ENCODE measurements around the gene RGPD5. TPM values are rescaled to one million over a fixed set of nuclear protein-coding genes. Genes with fewer than 3 reads are reported as not detected.
"Not testable (repeated sequence)": the region's sequence is repeated elsewhere in the genome, so short reads cannot be mapped to it uniquely, and the experiment has no call there.

Gene RGPD5
- total and polyA plus RNA-seq, 2 donors (not counting 3 experiments of a cell fraction or from before 2014, with no cell fraction given) = 10.5 to 58.0 TPM

- CTCF ChIA-PET; H3K4me3 ChIP-seq (replicated peaks in 1 of 3; ENCODE audit: insufficient read depth in 1 of 3, low read depth in 1 of 3, low read length in 3 of 3); H3K79me2 ChIP-seq (ENCODE audit: control insufficient read depth, insufficient read depth, low read length); POLR2A ChIA-PET; H3K9ac ChIP-seq (replicated peaks; ENCODE audit: extremely low read depth, insufficient read depth, low read length); H2AFZ ChIP-seq (ENCODE audit: low read depth, low read length); H3K4me2 ChIP-seq (ENCODE audit: insufficient read depth, low read length); dilution Hi-C loops (cut with MboI; ENCODE audit: extremely low pct_ligation_motif_present, low sequenced_read_pairs); FAIRE-seq; H4K20me1 ChIP-seq (replicated peaks; ENCODE audit: control insufficient read depth, extremely low read depth, insufficient read depth, low read length); H3K36me3 ChIP-seq (ENCODE audit: control insufficient read depth in 2 of 2, extremely low read depth in 1 of 2, insufficient read depth in 2 of 2, low read length in 2 of 2); H3K9me1 ChIP-seq (replicated peaks; ENCODE audit: control insufficient read depth, extremely low read depth, insufficient read depth, low read length); H3K9me3 ChIP-seq (replicated peaks; ENCODE audit: control insufficient read depth, insufficient read depth, low read length); BruUV-seq (replicated peaks); intact Hi-C loops (cut with micrococcal nuclease); H3K4me1 ChIP-seq (ENCODE audit: control insufficient read depth, extremely low read depth, insufficient read depth, low read length); H3K27ac ChIP-seq (ENCODE audit: insufficient read depth, low read depth, low read length); H3K27me3 ChIP-seq (ENCODE audit: control insufficient read depth in 2 of 2, insufficient read depth in 2 of 2, low read length in 2 of 2); DNase-seq (ENCODE audit: low read depth, low spot score): not testable (repeated sequence)
Observed at GRCh38 chr2:109876625-109877024, 82.5 kb downstream of the RGPD5 start.

- H3K79me2 ChIP-seq (ENCODE audit: control insufficient read depth, insufficient read depth, low read length); BruUV-seq (replicated peaks); H3K9me3 ChIP-seq (replicated peaks; ENCODE audit: control insufficient read depth, insufficient read depth, low read length); POLR2A ChIA-PET; H3K9me1 ChIP-seq (replicated peaks; ENCODE audit: control insufficient read depth, extremely low read depth, insufficient read depth, low read length); H3K4me3 ChIP-seq (replicated peaks in 1 of 3; ENCODE audit: insufficient read depth in 1 of 3, low read depth in 1 of 3, low read length in 3 of 3); H3K4me2 ChIP-seq (ENCODE audit: insufficient read depth, low read length); DNase-seq (ENCODE audit: low read depth, low spot score); H3K9ac ChIP-seq (replicated peaks; ENCODE audit: extremely low read depth, insufficient read depth, low read length); H3K27me3 ChIP-seq (ENCODE audit: control insufficient read depth in 2 of 2, insufficient read depth in 2 of 2, low read length in 2 of 2); H3K27ac ChIP-seq (ENCODE audit: insufficient read depth, low read depth, low read length); H3K4me1 ChIP-seq (ENCODE audit: control insufficient read depth, extremely low read depth, insufficient read depth, low read length); H2AFZ ChIP-seq (ENCODE audit: low read depth, low read length); H4K20me1 ChIP-seq (replicated peaks; ENCODE audit: control insufficient read depth, extremely low read depth, insufficient read depth, low read length); dilution Hi-C loops (cut with MboI; ENCODE audit: extremely low pct_ligation_motif_present, low sequenced_read_pairs); FAIRE-seq; H3K36me3 ChIP-seq (ENCODE audit: control insufficient read depth in 2 of 2, extremely low read depth in 1 of 2, insufficient read depth in 2 of 2, low read length in 2 of 2); intact Hi-C loops (cut with micrococcal nuclease); CTCF ChIA-PET: not testable (repeated sequence)
Observed at GRCh38 chr2:109882112-109882511, 88.0 kb downstream of the RGPD5 start.

GRCh38 chr2:109888414-109888813 is 94.3 kb downstream of the RGPD5 start:
- POLR2A ChIA-PET; H3K4me1 ChIP-seq (ENCODE audit: control insufficient read depth, extremely low read depth, insufficient read depth, low read length); H3K9me1 ChIP-seq (replicated peaks; ENCODE audit: control insufficient read depth, extremely low read depth, insufficient read depth, low read length); H3K27ac ChIP-seq (ENCODE audit: insufficient read depth, low read depth, low read length); DNase-seq (ENCODE audit: low read depth, low spot score); H3K4me3 ChIP-seq (replicated peaks in 1 of 3; ENCODE audit: insufficient read depth in 1 of 3, low read depth in 1 of 3, low read length in 3 of 3); H3K9ac ChIP-seq (replicated peaks; ENCODE audit: extremely low read depth, insufficient read depth, low read length); H3K79me2 ChIP-seq (ENCODE audit: control insufficient read depth, insufficient read depth, low read length); H3K4me2 ChIP-seq (ENCODE audit: insufficient read depth, low read length); H2AFZ ChIP-seq (ENCODE audit: low read depth, low read length); H4K20me1 ChIP-seq (replicated peaks; ENCODE audit: control insufficient read depth, extremely low read depth, insufficient read depth, low read length); H3K36me3 ChIP-seq (ENCODE audit: control insufficient read depth in 2 of 2, extremely low read depth in 1 of 2, insufficient read depth in 2 of 2, low read length in 2 of 2); intact Hi-C loops (cut with micrococcal nuclease); dilution Hi-C loops (cut with MboI; ENCODE audit: extremely low pct_ligation_motif_present, low sequenced_read_pairs); H3K27me3 ChIP-seq (ENCODE audit: control insufficient read depth in 2 of 2, insufficient read depth in 2 of 2, low read length in 2 of 2); BruUV-seq (replicated peaks); CTCF ChIA-PET; H3K9me3 ChIP-seq (replicated peaks; ENCODE audit: control insufficient read depth, insufficient read depth, low read length); FAIRE-seq: not testable (repeated sequence)

- peak; percentile 77 for FAIRE-seq
- intact Hi-C loops (cut with micrococcal nuclease); H3K9ac ChIP-seq (replicated peaks; ENCODE audit: extremely low read depth, insufficient read depth, low read length); H3K27ac ChIP-seq (ENCODE audit: insufficient read depth, low read depth, low read length); H3K79me2 ChIP-seq (ENCODE audit: control insufficient read depth, insufficient read depth, low read length); H4K20me1 ChIP-seq (replicated peaks; ENCODE audit: control insufficient read depth, extremely low read depth, insufficient read depth, low read length); H3K36me3 ChIP-seq (ENCODE audit: control insufficient read depth in 2 of 2, extremely low read depth in 1 of 2, insufficient read depth in 2 of 2, low read length in 2 of 2); POLR2A ChIA-PET; H3K9me1 ChIP-seq (replicated peaks; ENCODE audit: control insufficient read depth, extremely low read depth, insufficient read depth, low read length); H3K4me3 ChIP-seq (replicated peaks in 1 of 3; ENCODE audit: insufficient read depth in 1 of 3, low read depth in 1 of 3, low read length in 3 of 3); BruUV-seq (replicated peaks); CTCF ChIA-PET; H2AFZ ChIP-seq (ENCODE audit: low read depth, low read length); H3K4me2 ChIP-seq (ENCODE audit: insufficient read depth, low read length); H3K9me3 ChIP-seq (replicated peaks; ENCODE audit: control insufficient read depth, insufficient read depth, low read length); dilution Hi-C loops (cut with MboI; ENCODE audit: extremely low pct_ligation_motif_present, low sequenced_read_pairs); H3K27me3 ChIP-seq (ENCODE audit: control insufficient read depth in 2 of 2, insufficient read depth in 2 of 2, low read length in 2 of 2); H3K4me1 ChIP-seq (ENCODE audit: control insufficient read depth, extremely low read depth, insufficient read depth, low read length); DNase-seq (ENCODE audit: low read depth, low spot score): not testable (repeated sequence)
Observed at GRCh38 chr2:109889909-109890308, 95.8 kb downstream of the RGPD5 start.
